Measurements from ENCODE around the gene FOXE3.

FOXE3 gene

GRCh38 chr1:47436979-47437446 lies 20.9 kb downstream of the FOXE3 start:
- H3K79me2 ChIP-seq (ENCODE audit: control insufficient read depth, low read length): peaks cover 52% of the 10 kb centered on the region
- peak overlapping the region; percentile 88 for H3K4me2 ChIP-seq (ENCODE audit: low read length)
- peak overlapping the region; percentile 67 for H3K27ac ChIP-seq (ENCODE audit: low read depth, low read length)
- 0 out of 2 replicates have a peak, but pooled peaks cover 13% of the 10 kb centered on the region for H4K20me1 ChIP-seq (ENCODE audit: control insufficient read depth, insufficient read depth, low read depth, low read length)
- H3K4me1 ChIP-seq (ENCODE audit: control insufficient read depth, low read length): peaks cover 33% of the 10 kb centered on the region
- H3K27me3 ChIP-seq (ENCODE audit: control insufficient read depth, low read length): peaks cover 7% of the 10 kb centered on the region
- H3K9me3 ChIP-seq (ENCODE audit: control insufficient read depth, insufficient read depth, low read length): no peaks in the 10 kb centered on the region
- no peaks in the 10 kb centered on the region for H3F3A ChIP-seq (ENCODE audit: control insufficient read depth, insufficient read depth)
- H3K9me2 ChIP-seq (replicated peaks; ENCODE audit: control insufficient read depth, low read length): no peaks in the 10 kb centered on the region
- peaks cover 35% of the 10 kb centered on the region for H3K36me3 ChIP-seq (ENCODE audit: control insufficient read depth, low read length)
- peak overlapping the region; percentile 96 for H3K4me3 ChIP-seq (ENCODE audit: low read length)
- TF ChIP-seq EZH2phosphoT487 (IDR thresholded peaks at IDR 0.05; ENCODE audit: borderline replicate concordance, low read length) (no peak), CTCF (IDR thresholded peaks at IDR 0.05; ENCODE audit: low read depth, low read length, poor library complexity, severe bottlenecking) (no peak)

DNA sequence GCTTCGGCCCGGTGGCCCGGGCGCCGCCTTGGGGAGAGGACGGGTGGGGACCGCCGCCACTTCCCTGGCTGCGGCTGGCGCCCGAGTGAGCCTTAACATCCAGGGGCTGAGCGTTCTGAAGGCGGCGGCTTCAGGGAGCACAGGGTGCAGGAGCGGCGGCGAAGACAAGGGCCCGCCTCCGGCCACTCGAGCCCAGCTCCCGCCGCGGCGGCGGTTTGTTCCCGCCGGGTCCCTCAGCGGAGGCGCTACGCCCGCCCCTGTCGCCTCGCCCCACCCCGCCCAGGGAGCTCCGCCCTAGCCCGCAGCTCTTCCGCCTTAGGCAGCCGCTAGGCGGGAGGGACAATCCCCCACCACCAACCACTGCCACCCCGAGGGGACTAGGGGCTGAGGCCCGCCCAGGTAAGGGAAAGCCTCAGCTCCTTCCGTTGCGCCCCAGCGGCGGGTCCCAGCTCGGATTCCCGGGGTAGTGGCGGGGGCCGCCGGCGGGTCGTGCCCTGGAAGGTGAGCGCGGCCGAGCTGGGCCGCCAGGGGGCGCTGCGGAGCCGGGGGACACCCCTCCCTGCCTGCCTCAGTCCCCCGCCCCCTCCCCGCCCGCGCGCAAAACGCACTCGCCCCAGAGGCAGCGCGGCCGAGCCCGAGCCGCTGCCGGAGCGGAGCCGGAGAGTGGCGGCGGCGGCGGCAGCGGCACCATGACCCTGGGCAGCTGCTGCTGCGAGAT lies 21.5 kb downstream of the FOXE3 start, which contains the start of gene FOXD2:
FOXD2 (plus strand) TSS at position 598 of the 718 bp plus-strand sequence; CDS start at position 690, 92 bp downstream.
- Histone ChIP-seq H3K9me3 (ENCODE audit: control insufficient read depth, insufficient read depth, low read length) (no peaks in the 10 kb centered on the region), H3K27ac (ENCODE audit: low read depth, low read length) (peak within 1 kb of the TSS; percentile 67), H3K79me2 (ENCODE audit: control insufficient read depth, low read length) (peaks cover 46% of the 10 kb centered on the region), H3K4me2 (ENCODE audit: low read length) (peak within 1 kb of the TSS; percentile 88), H3K9me2 (replicated peaks; ENCODE audit: control insufficient read depth, low read length) (no peaks in the 10 kb centered on the region), H4K20me1 (ENCODE audit: control insufficient read depth, insufficient read depth, low read depth, low read length) (0 out of 2 replicates have a peak, but pooled peaks cover 12% of the 10 kb centered on the region), H3F3A (ENCODE audit: control insufficient read depth, insufficient read depth) (no peaks in the 10 kb centered on the region), H3K36me3 (ENCODE audit: control insufficient read depth, low read length) (peaks cover 33% of the 10 kb centered on the region), H3K4me1 (ENCODE audit: control insufficient read depth, low read length) (peaks cover 27% of the 10 kb centered on the region), H3K4me3 (ENCODE audit: low read length) (peak within 1 kb of the TSS; percentile 96), H3K27me3 (ENCODE audit: control insufficient read depth, low read length) (peaks cover 13% of the 10 kb centered on the region)
- TF ChIP-seq EZH2phosphoT487 (IDR thresholded peaks at IDR 0.05; ENCODE audit: borderline replicate concordance, low read length) (no peak), CTCF (IDR thresholded peaks at IDR 0.05; ENCODE audit: low read depth, low read length, poor library complexity, severe bottlenecking) (peak; percentile 81)

DNA sequence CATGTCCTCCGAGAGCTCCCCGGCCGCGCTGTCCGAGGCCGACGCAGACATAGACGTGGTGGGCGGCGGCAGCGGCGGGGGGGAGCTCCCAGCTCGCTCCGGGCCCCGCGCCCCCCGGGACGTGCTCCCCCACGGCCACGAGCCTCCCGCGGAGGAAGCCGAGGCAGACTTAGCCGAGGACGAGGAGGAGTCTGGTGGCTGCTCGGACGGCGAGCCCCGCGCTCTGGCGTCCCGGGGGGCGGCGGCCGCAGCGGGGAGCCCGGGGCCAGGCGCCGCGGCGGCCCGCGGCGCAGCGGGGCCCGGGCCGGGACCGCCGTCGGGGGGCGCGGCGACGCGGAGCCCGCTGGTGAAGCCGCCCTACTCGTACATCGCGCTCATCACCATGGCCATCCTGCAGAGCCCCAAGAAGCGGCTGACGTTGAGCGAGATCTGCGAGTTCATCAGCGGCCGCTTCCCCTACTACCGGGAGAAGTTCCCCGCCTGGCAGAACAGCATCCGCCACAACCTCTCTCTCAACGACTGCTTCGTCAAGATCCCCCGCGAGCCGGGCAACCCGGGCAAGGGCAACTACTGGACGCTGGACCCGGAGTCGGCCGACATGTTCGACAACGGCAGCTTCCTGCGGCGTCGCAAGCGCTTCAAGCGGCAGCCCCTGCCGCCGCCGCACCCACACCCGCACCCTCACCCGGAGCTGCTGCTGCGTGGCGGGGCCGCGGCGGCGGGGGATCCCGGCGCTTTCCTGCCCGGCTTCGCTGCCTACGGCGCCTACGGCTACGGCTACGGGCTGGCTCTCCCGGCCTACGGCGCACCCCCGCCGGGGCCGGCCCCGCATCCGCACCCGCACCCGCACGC lies 22.3 kb downstream of the FOXE3 start:
- Histone ChIP-seq H3K4me3 (ENCODE audit: low read length) (peak overlapping the region; percentile 96), H4K20me1 (ENCODE audit: control insufficient read depth, insufficient read depth, low read depth, low read length) (0 out of 2 replicates have a peak, but pooled peaks cover 8% of the 10 kb centered on the region), H3K27me3 (ENCODE audit: control insufficient read depth, low read length) (peaks cover 17% of the 10 kb centered on the region), H3K4me1 (ENCODE audit: control insufficient read depth, low read length) (peaks cover 19% of the 10 kb centered on the region), H3K9me2 (replicated peaks; ENCODE audit: control insufficient read depth, low read length) (no peaks in the 10 kb centered on the region), H3K36me3 (ENCODE audit: control insufficient read depth, low read length) (peaks cover 25% of the 10 kb centered on the region), H3K9me3 (ENCODE audit: control insufficient read depth, insufficient read depth, low read length) (no peaks in the 10 kb centered on the region), H3K79me2 (ENCODE audit: control insufficient read depth, low read length) (peaks cover 38% of the 10 kb centered on the region), H3K27ac (ENCODE audit: low read depth, low read length) (0 out of 2 replicates have a peak overlapping the region, but pooled peaks have one; percentile 67), H3F3A (ENCODE audit: control insufficient read depth, insufficient read depth) (no peaks in the 10 kb centered on the region), H3K4me2 (ENCODE audit: low read length) (peak overlapping the region; percentile 88)
- no peak for TF ChIP-seq CTCF (IDR thresholded peaks at IDR 0.05; ENCODE audit: low read depth, low read length, poor library complexity, severe bottlenecking)
- TF ChIP-seq EZH2phosphoT487 (IDR thresholded peaks at IDR 0.05; ENCODE audit: borderline replicate concordance, low read length): no peak
